SJSA1 (cell line): ENCODE results near the gene SNAP47. TPM values are rescaled to one million over a fixed set of nuclear protein-coding genes. Genes with fewer than 3 reads are reported as not detected.

Experiments used
- DNase-seq, 2 experiments: peaks; one replicate each; pipeline ENCODE4 v3.0.0-alpha.2; 2015 to 2020; ENCODE audit warnings: low spot score in 2 of 2, low read depth in 1 of 2
- H3K27ac ChIP-seq: fragments of 250-450 bp; sonication (Bioruptor Pico); 2 replicates; pipeline ENCODE4 v1.5.1; 2020; ENCODE audit warnings: mild to moderate bottlenecking, moderate library complexity
- H3K27me3 ChIP-seq: fragments of 250-450 bp; sonication (Bioruptor Pico); replicated peaks from 2 replicates; pipeline ENCODE4 v1.5.1; 2020; ENCODE audit warnings: mild to moderate bottlenecking, moderate library complexity
- H3K36me3 ChIP-seq: fragments of 250-450 bp; sonication (Bioruptor Pico); 2 replicates; pipeline ENCODE4 v1.5.1; 2020; ENCODE audit warnings: mild to moderate bottlenecking
- H3K4me1 ChIP-seq: fragments of 250-450 bp; sonication (Bioruptor Pico); replicated peaks from 2 replicates; pipeline ENCODE4 v1.6.1; 2021; ENCODE audit warnings: mild to moderate bottlenecking
- H3K4me3 ChIP-seq: fragments of 250-450 bp; sonication (Bioruptor Pico); 2 replicates; pipeline ENCODE4 v1.5.1; 2020; ENCODE audit warnings: mild to moderate bottlenecking
- H3K9me3 ChIP-seq: fragments of 250-450 bp; sonication (Bioruptor Pico); replicated peaks from 2 replicates; pipeline ENCODE4 v1.5.1; 2020; ENCODE audit warnings: mild to moderate bottlenecking
- total RNA-seq: library from RNA; depleted of rRNA; stranded (reverse); fragments of >200 nt; shearing (Covaris generic); gene quantifications from 2 replicates; pipeline ENCODE4 v1.2.3, GENCODE V29; 2014

The SNAP47 gene
- total RNA-seq, 1 experiment from 2014 or later: 51.2 TPM

GRCh38 chr1:227792216-227793078, 57.2 kb downstream of the SNAP47 start:
- H3K27ac ChIP-seq: no peak overlapping the region
- H3K36me3 ChIP-seq: no peaks in the 10 kb centered on the region
- H3K9me3 ChIP-seq: no peaks in the 10 kb centered on the region
- H3K27me3 ChIP-seq: no peaks in the 10 kb centered on the region
- H3K4me3 ChIP-seq: no peak overlapping the region
- H3K4me1 ChIP-seq: peaks cover 37% of the 10 kb centered on the region
- DNase-seq: no peak

DNA sequence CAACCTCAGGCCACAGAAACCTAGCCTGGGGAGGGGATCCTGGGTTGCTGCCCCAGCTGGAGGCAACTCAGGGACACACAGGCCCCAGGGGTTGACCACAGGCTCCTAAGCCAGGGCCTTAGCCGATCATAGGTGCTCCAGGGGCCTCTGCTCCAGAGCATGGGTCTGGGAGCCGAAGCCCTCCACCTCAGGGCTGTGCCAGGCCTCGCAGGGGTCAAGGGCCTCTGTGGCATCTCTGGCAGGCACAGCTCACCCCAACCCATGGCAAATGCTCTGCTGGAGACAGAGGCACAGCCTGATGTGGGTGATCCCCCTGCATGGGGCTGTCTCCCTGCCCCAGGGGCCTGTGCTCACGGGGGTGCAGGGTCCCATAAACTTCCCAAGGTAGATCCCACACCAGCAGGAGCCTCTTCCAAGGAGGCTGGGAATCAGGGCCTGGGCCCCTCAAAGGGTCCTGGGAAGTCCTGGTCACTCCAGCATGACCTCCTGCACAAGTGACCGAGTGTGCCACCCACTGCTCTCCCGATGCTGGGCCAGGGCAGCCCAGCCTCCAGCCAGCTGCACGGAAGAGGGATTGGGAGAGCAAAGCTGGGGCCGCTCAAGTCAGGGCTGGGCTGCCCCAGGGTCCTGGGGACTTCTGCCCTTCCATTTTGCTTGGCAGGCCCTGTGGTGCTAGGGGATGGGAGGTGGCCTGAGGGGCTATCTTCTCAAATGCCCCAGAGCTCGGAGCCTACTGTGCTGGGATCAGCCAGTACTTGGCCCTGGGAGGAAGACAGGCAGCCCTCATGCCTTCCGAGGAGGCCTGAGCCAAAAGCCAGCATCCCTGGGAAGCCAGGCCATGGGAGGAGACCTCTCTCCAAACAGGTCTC, 58.1 kb downstream of the SNAP47 start:
- no peaks in the 10 kb centered on the region for H3K27me3 ChIP-seq
- H3K27ac ChIP-seq: no peak overlapping the region
- peaks cover 32% of the 10 kb centered on the region for H3K4me1 ChIP-seq
- no peak overlapping the region for H3K4me3 ChIP-seq
- DNase-seq: no peak
- no peaks in the 10 kb centered on the region for H3K9me3 ChIP-seq
- no peaks in the 10 kb centered on the region for H3K36me3 ChIP-seq

DNA sequence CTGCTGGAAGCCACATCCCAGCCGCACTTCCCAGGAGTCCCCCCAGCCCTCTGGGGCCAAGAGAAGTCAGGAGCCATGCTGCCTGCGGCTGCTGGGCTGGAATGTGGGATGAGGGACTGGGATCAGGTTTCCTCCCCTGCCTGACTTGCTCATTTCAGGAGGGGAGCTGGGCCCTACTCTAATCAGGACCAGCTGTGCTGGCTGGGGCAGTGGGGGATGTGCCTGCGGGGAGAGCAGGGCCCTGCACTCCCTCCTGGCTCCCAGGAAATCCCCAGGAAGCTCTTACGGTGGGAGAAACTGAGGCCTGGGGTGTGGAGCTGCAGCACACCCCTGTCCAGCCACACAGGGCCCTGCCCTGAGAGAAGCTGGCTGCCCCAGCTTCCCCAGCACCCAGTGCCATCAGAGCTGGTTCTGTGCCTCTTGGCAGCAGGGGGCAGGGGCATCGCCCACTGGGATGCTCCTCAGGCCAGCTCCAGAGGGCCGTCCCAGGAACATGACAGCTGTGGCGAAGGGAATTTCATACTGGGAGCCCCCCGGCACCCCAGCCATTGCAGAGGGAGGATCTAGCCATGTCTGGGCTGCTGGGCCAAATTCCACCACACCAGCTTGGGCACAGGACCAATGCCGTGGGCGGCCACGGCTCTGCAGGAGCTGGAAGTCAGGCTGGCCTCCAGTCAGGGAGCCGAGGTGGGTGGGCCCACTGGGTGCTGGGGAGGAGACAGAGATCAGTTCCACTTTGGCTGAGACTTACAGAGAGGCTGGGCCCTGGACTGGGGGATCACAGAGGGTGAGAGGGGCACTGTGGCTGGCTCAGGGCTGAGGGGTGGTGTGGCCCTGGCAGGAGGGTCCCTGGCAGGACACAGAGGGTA, 58.9 kb downstream of the SNAP47 start:
- no peak overlapping the region for H3K4me3 ChIP-seq
- no peaks in the 10 kb centered on the region for H3K9me3 ChIP-seq
- peaks cover 24% of the 10 kb centered on the region for H3K4me1 ChIP-seq
- no peaks in the 10 kb centered on the region for H3K36me3 ChIP-seq
- peak; percentile 70 to 76 for DNase-seq
- H3K27ac ChIP-seq: no peak overlapping the region
- H3K27me3 ChIP-seq: no peaks in the 10 kb centered on the region

DNA sequence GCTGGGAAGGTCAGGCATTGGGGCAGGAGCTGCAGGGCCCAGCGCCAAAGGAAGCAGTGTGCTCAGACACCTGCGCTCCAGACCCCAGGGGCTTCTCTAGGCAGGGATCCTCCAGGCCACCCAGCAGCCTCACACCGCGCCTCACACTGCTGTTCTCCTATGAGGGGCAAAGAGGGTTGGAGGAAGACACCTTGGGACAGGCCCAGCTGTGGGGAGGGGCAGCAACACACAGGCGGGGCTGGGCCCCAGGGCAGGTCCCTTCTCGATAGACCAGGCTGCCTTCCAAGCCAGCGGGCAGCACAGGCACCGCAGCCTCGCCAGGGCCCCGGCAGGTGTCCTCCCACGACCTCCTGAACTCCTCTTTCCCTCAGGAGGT, 59.6 kb downstream of the SNAP47 start:
- Histone ChIP-seq H3K9me3 (no peaks in the 10 kb centered on the region), H3K27me3 (no peaks in the 10 kb centered on the region), H3K27ac (no peak overlapping the region), H3K4me1 (peaks cover 19% of the 10 kb centered on the region), H3K36me3 (no peaks in the 10 kb centered on the region), H3K4me3 (no peak overlapping the region)
- no peak for DNase-seq

GRCh38 chr1:227795732-227796131, 60.5 kb downstream of the SNAP47 start:
- Histone ChIP-seq H3K36me3 (no peaks in the 10 kb centered on the region), H3K4me1 (peaks cover 19% of the 10 kb centered on the region)

DNA sequence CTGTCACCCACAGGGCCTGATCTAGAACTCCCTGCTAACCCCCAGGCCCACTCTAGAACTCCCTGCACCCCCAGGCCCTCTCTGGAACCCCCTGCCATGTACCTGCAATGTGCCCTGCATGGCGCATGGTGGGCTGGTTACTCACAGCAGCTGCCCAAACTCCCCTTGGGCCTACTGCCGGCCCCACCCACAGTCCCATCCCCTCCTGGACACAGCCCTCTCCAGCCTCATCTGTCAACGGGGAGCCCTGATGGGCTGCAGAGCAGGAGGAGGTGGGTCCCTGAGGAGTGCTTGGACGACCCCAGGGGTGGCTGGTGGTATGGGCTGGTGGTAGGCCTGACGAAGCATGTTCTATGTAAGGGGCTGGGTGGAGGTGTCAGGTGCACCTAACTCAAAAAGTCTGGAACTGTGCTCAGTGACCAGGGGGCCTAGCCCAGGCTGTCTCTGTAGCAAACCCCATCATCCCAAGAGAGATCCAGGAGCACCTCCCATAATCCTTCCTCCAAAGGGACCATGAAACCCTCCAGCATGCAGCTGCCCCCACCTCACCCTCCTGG, 61.2 kb downstream of the SNAP47 start:
- peaks cover 19% of the 10 kb centered on the region for H3K4me1 ChIP-seq
- H3K9me3 ChIP-seq: no peaks in the 10 kb centered on the region
- H3K4me3 ChIP-seq: no peak overlapping the region
- H3K27me3 ChIP-seq: no peaks in the 10 kb centered on the region
- no peak overlapping the region for H3K27ac ChIP-seq
- DNase-seq: no peak
- no peaks in the 10 kb centered on the region for H3K36me3 ChIP-seq

More at GRCh38 chr1:227795732-227796131, 60.5 kb downstream of the SNAP47 start:
- DNase-seq: no peak
- no peak overlapping the region for H3K4me3 ChIP-seq
- H3K27me3 ChIP-seq: no peaks in the 10 kb centered on the region
- no peaks in the 10 kb centered on the region for H3K9me3 ChIP-seq
- no peak overlapping the region for H3K27ac ChIP-seq

GRCh38 chr1:227797144-227797543, 61.9 kb downstream of the SNAP47 start:
- Histone ChIP-seq H3K27me3 (no peaks in the 10 kb centered on the region), H3K4me1 (peaks cover 19% of the 10 kb centered on the region), H3K36me3 (no peaks in the 10 kb centered on the region), H3K4me3 (no peak overlapping the region), H3K27ac (no peak overlapping the region), H3K9me3 (no peaks in the 10 kb centered on the region)
- DNase-seq: no peak

DNA sequence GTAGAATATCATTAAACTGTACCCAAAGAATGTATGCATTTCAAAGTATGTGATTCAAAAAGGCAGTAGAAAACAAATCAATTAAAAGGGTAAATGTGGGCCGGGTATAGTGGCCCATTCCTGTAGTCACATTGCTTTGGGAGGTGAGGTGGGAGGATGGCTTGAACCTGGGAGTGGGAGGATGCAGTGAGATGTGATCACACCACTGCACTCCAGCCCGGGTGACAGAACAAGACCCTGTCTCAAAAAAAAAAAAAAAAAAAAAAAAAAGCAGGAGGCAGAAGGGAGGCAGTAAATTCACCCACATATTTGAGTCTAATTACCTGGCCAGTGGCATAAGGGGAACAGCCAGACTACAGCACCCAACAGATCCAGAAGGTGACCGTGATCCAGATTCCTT, 62.4 kb downstream of the SNAP47 start:
- H3K9me3 ChIP-seq: no peaks in the 10 kb centered on the region
- no peaks in the 10 kb centered on the region for H3K27me3 ChIP-seq
- H3K27ac ChIP-seq: no peak overlapping the region
- no peaks in the 10 kb centered on the region for H3K36me3 ChIP-seq
- H3K4me3 ChIP-seq: no peak overlapping the region
- DNase-seq: no peak
- peaks cover 19% of the 10 kb centered on the region for H3K4me1 ChIP-seq

DNA sequence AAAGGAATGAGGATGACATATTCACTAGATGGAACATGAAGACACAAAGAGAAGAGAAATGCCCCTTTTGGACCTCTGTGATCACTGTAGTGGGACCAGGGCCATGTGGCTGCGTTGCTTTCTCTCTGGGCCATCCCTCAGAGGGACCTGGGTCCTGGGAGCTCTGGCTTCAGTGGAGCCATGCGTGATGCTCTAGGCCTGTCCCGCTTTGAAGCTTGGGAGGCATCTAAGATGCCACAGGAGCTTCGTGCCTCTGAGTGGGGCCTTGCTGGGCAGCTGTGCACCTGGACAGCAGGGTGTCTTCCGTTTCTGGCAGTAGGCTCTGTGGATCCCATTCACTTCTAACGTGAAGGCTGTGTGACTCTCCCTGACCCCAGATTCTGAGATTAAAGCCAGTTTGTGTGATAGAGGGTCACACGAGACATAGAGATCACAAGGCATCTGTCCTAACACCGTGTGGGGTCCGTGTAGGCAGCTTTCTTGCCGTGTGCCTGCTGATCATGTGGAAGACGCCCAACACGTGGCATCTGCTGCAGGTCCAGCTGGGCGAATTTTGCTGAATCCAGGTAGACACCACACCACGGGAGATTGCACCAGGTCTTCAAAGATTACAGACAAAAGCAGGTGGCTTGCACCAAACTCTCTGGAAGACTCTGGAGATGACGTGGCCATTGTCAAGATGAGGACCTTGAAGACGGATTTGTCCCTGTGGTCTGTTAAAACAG, 63.0 kb downstream of the SNAP47 start:
- peaks cover 17% of the 10 kb centered on the region for H3K4me1 ChIP-seq
- no peaks in the 10 kb centered on the region for H3K9me3 ChIP-seq
- H3K27ac ChIP-seq: no peak overlapping the region
- no peaks in the 10 kb centered on the region for H3K27me3 ChIP-seq
- no peaks in the 10 kb centered on the region for H3K36me3 ChIP-seq
- no peak overlapping the region for H3K4me3 ChIP-seq
- DNase-seq: no peak

DNA sequence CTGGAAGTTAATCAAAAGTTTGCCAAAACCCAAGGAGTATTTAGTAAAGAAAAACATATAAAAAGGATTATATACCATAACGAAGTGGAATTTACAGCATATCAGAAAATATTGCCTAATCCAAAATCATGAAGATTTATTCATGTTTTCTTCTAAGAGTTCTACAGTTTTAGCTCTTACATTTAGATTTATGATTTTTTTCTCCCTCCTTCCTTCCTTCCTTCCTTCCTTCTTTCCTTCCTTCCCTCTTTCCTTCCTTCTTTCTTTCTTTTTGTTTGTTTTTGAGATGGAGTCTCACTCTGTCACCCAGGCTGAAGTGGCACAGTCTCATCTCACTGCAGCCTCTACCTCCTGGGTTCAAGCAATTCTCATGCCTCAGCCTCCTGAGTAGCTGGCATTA, 64.5 kb downstream of the SNAP47 start:
- Histone ChIP-seq H3K9me3 (no peaks in the 10 kb centered on the region), H3K27me3 (no peaks in the 10 kb centered on the region), H3K36me3 (no peaks in the 10 kb centered on the region), H3K4me1 (peaks cover 2% of the 10 kb centered on the region), H3K27ac (no peak overlapping the region), H3K4me3 (no peak overlapping the region)
- DNase-seq: no peak

DNA sequence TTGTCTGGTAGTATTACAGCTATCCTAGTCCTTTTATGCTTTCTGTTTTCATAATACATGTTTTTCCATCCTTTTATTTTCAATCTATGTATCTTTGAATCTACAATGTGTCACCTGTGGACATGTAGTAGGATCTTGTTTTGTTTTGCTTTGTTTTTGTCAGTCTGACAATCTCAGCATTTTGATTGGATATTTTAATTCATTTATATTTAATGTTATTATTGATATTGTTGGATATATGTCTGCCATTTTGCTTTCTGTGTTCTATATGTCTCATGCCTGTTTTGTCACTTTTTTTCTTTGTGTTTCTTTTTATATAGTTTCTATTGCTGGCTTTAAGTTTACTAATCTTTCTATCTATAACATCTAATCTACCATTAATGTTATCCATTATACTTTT, 68.7 kb downstream of the SNAP47 start:
- Histone ChIP-seq H3K9me3 (no peaks in the 10 kb centered on the region; the same call in 1 of the 2 replicates), H3K4me3 (no peak overlapping the region), H3K4me1 (no peaks in the 10 kb centered on the region), H3K36me3 (no peaks in the 10 kb centered on the region), H3K27me3 (no peaks in the 10 kb centered on the region), H3K27ac (no peak overlapping the region)
- no peak for DNase-seq

GRCh38 chr1:227805606-227806197, 70.5 kb downstream of the SNAP47 start:
- Histone ChIP-seq H3K36me3 (no peaks in the 10 kb centered on the region), H3K27ac (no peak overlapping the region), H3K9me3 (no peaks in the 10 kb centered on the region; the same call in 1 of the 2 replicates)

More at GRCh38 chr1:227805606-227806197, 70.5 kb downstream of the SNAP47 start:
- H3K27me3 ChIP-seq: no peaks in the 10 kb centered on the region
- no peak for DNase-seq
- H3K4me3 ChIP-seq: no peak overlapping the region
- no peaks in the 10 kb centered on the region for H3K4me1 ChIP-seq
